Measurements from ENCODE around the gene CHRNA9. TPM values are rescaled to one million over a fixed set of nuclear protein-coding genes. Genes with fewer than 3 reads are reported as not detected.

CHRNA9 gene
- total RNA-seq, 6 experiments from 2014 or later: not detected

- Mint-ChIP-seq H3K4me3 (no peak overlapping the region), H3K36me3 (ENCODE audit: low read depth) (no peaks in the 10 kb centered on the region), H3K27ac (no peak overlapping the region), H3K9me3 (no peaks in the 10 kb centered on the region), H3K27me3 (ENCODE audit: insufficient read depth) (peaks cover 9% of the 10 kb centered on the region), H3K4me1 (ENCODE audit: low read depth) (peaks cover 15% of the 10 kb centered on the region)
- no peak for DNase-seq
- TF ChIP-seq, protein P1, sequence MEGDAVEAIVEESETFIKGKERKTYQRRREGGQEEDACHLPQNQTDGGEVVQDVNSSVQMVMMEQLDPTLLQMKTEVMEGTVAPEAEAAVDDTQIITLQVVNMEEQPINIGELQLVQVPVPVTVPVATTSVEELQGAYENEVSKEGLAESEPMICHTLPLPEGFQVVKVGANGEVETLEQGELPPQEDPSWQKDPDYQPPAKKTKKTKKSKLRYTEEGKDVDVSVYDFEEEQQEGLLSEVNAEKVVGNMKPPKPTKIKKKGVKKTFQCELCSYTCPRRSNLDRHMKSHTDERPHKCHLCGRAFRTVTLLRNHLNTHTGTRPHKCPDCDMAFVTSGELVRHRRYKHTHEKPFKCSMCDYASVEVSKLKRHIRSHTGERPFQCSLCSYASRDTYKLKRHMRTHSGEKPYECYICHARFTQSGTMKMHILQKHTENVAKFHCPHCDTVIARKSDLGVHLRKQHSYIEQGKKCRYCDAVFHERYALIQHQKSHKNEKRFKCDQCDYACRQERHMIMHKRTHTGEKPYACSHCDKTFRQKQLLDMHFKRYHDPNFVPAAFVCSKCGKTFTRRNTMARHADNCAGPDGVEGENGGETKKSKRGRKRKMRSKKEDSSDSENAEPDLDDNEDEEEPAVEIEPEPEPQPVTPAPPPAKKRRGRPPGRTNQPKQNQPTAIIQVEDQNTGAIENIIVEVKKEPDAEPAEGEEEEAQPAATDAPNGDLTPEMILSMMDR (IDR thresholded peaks at IDR 0.05): no peak
These were observed 12.9 kb downstream of the CHRNA9 start for GRCh38 chr4:40348000-40348399.

GRCh38 chr4:40349561-40350198 is 14.5 kb downstream of the CHRNA9 start:
- H3K36me3 Mint-ChIP-seq (ENCODE audit: low read depth): no peaks in the 10 kb centered on the region
- TF ChIP-seq, protein P1 (IDR thresholded peaks at IDR 0.05): no peak

DNA sequence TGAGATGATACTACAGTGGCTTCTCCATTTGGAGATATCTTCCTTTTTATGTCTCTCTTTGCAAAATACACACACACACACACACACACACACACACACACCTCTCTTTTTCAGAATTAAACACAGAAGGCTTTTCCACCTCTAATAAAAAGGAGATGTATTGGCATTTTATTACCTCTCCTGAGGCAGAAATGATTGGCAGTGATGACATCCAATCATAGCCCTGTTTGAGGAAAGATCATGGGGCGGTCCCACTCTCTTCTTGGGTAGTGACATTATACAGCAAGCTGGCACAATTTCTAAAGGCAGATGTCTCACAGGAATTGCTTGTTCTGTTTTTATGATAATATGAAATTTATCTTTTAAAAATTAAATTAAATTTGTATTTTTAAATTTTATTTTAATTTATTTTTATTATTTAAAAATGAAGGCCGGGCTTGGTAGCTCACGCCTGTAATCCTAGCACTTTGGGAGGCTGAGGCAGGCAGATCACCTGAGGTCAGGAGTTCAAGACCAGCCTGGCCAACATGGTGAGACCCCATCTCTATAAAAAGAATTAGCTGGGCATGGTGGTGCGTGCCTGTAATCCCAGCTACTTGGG is 15.6 kb downstream of the CHRNA9 start:
- TF ChIP-seq, protein P1 (IDR thresholded peaks at IDR 0.05): no peak
- Mint-ChIP-seq H3K36me3 (ENCODE audit: low read depth) (no peaks in the 10 kb centered on the region), H3K27ac (no peak overlapping the region), H3K9me3 (no peaks in the 10 kb centered on the region), H3K27me3 (ENCODE audit: insufficient read depth) (peaks cover 5% of the 10 kb centered on the region), H3K4me1 (ENCODE audit: low read depth) (peaks cover 15% of the 10 kb centered on the region), H3K4me3 (no peak overlapping the region)
- DNase-seq: no peak

More at GRCh38 chr4:40349561-40350198, 14.5 kb downstream of the CHRNA9 start:
- H3K27me3 Mint-ChIP-seq (ENCODE audit: insufficient read depth): peaks cover 5% of the 10 kb centered on the region
- peaks cover 15% of the 10 kb centered on the region for H3K4me1 Mint-ChIP-seq (ENCODE audit: low read depth)
- H3K27ac Mint-ChIP-seq: peak overlapping the region; percentile 4; the same call in 1 of the 2 replicates
- H3K9me3 Mint-ChIP-seq: no peaks in the 10 kb centered on the region
- H3K4me3 Mint-ChIP-seq: no peak overlapping the region; the same call in 1 of the 2 replicates
- peak; percentile 49 for DNase-seq

- Mint-ChIP-seq H3K27me3 (ENCODE audit: insufficient read depth) (peaks cover 9% of the 10 kb centered on the region), H3K4me1 (ENCODE audit: low read depth) (peaks cover 12% of the 10 kb centered on the region)
- no peak for DNase-seq
These were observed 19.0 kb downstream of the CHRNA9 start for GRCh38 chr4:40354158-40354557.

DNA sequence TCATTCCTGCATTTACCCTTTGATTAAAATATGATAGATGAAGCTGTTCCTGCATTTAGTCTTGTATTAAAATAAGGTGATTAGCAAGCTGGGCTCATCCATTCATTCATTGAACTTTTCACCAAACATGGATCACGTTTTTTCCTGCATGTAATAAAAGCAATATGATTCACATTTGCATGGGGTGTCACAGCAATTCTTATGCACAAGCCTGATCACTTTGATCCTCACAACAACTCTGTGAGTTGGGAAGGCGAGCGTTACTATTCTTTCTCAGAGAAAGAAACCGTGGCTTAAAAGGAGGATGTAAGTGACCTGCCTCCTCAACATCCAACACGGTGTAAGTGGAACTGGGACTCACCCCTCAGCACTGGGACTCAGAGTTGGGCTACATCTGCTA is 20.0 kb downstream of the CHRNA9 start:
- Mint-ChIP-seq H3K9me3 (no peaks in the 10 kb centered on the region; the same call in 1 of the 2 replicates), H3K36me3 (ENCODE audit: low read depth) (peaks cover 2% of the 10 kb centered on the region; the same call in 1 of the 2 replicates), H3K27me3 (ENCODE audit: insufficient read depth) (peaks cover 9% of the 10 kb centered on the region), H3K4me1 (ENCODE audit: low read depth) (peaks cover 2% of the 10 kb centered on the region), H3K27ac (no peak overlapping the region), H3K4me3 (no peak overlapping the region)
- TF ChIP-seq, protein P1 (IDR thresholded peaks at IDR 0.05): no peak
- DNase-seq: no peak

More at GRCh38 chr4:40354158-40354557, 19.0 kb downstream of the CHRNA9 start:
- Mint-ChIP-seq H3K36me3 (ENCODE audit: low read depth) (no peaks in the 10 kb centered on the region), H3K4me3 (no peak overlapping the region), H3K9me3 (no peaks in the 10 kb centered on the region), H3K27ac (no peak overlapping the region)
- TF ChIP-seq, protein P1 (IDR thresholded peaks at IDR 0.05): no peak

Measured in HFFc6 (cell line).